Lower leg skin (tissue), 4 donors: ENCODE measurements around the gene MCFD2. TPM values are rescaled to one million over a fixed set of nuclear protein-coding genes. Genes with fewer than 3 reads are reported as not detected.

Experiments used
- DNase-seq, 2 donors: peaks; one replicate each; pipeline ENCODE4 v3.0.0-alpha.2; 2019; ENCODE audit warnings: low spot score in 2 of 2
- H3K4me3 ChIP-seq: fragments of 200-600 bp; sonication (generic); 2 replicates; pipeline ENCODE4 v1.5.1; 2017; ENCODE audit warnings: mild to moderate bottlenecking, low read depth; ENCODE audit not compliant: poor library complexity, severe bottlenecking
- POLR2A ChIP-seq, 2 donors: fragments of 450-650 bp; IDR thresholded peaks; one replicate each; pipeline ENCODE4 v1.6.1; 2016 to 2017; ENCODE audit warnings: antibody characterized with exemption in 2 of 2, mild to moderate bottlenecking in 1 of 2, moderate library complexity in 1 of 2
- WGBS, 2 donors: methylation state at CpG; one replicate each; pipeline ENCODE4 v1.1.5; 2018; 5-methylcytosine and 5-hydroxymethylcytosine counted together
- intact Hi-C: fragments of 100-400 bp; cut with DNase I; formaldehyde crosslinking; loops from one replicate; pipeline ENCODE4 v1.15.0; 2023; ENCODE audit warnings: low total_unique reads
- total RNA-seq, 4 donors: library from RNA; depleted of rRNA; stranded (reverse); fragments of >200 nt; gene quantifications; one replicate each; pipeline ENCODE4 v1.1.0, GENCODE V29; 2016
- TF ChIP-seq, protein P1 (sequence below), 3 donors: fragments of 450-650 bp; IDR thresholded peaks; one replicate each; pipeline ENCODE4 v1.5.1; 2016; ENCODE audit warnings: antibody characterized with exemption in 3 of 3, mild to moderate bottlenecking in 3 of 3, moderate library complexity in 2 of 3

The MCFD2 gene
- total RNA-seq, 4 donors from 2014 or later: 32.4 to 43.3 (median 36.1) TPM

DNA sequence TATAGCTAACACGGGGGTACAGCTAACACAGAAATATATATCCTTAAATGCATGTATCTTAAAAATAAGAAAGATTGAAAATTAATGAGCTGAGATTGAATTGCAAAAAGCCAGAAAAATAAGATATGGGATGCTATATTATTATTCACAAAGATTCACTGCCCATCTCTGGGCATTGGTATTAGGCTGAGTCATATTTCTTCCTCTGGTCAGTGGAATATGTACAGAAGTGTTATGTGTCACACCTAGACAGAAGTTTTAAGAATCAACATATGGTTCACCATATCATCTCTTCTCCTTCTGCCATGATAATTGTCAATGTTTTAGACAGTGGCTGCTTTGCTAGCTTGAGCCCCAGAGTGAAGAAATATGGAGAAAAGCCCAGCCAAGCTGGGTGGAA, 14.0 kb upstream of the MCFD2 start:
- WGBS, 2 donors: 97 to 98% methylated on average over 1 of the region's 1 CpG
- no peak overlapping the region for H3K4me3 ChIP-seq

DNA sequence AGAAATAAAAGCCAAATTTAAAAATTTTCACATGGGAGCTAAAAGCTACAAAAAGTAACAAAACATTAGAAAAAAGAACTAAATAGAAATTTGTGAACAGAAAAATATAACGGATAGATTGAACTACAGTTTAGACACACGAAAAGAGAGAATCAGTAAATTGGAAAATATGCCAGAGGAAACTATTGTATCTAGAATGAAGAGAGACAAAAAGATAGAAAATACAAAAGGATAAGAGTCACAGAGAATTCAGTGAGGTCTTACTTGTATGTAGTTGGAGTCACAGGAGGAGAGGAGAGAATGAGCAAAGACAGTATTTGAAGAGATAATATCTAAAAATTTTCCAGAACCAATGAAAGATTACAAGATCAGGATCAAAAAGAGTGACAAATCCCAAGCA, 11.3 kb upstream of the MCFD2 start:
- WGBS, 2 donors: 86 to 96% methylated on average over 2 of the region's 2 CpGs
- DNase-seq: no peak
- intact Hi-C loops: no loop called here

More for the DNA sequence above, 14.0 kb upstream of the MCFD2 start:
- TF ChIP-seq, protein P1, sequence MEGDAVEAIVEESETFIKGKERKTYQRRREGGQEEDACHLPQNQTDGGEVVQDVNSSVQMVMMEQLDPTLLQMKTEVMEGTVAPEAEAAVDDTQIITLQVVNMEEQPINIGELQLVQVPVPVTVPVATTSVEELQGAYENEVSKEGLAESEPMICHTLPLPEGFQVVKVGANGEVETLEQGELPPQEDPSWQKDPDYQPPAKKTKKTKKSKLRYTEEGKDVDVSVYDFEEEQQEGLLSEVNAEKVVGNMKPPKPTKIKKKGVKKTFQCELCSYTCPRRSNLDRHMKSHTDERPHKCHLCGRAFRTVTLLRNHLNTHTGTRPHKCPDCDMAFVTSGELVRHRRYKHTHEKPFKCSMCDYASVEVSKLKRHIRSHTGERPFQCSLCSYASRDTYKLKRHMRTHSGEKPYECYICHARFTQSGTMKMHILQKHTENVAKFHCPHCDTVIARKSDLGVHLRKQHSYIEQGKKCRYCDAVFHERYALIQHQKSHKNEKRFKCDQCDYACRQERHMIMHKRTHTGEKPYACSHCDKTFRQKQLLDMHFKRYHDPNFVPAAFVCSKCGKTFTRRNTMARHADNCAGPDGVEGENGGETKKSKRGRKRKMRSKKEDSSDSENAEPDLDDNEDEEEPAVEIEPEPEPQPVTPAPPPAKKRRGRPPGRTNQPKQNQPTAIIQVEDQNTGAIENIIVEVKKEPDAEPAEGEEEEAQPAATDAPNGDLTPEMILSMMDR (IDR thresholded peaks at IDR 0.05): no peak
- no peak for TF ChIP-seq POLR2A (IDR thresholded peaks at IDR 0.05)
- DNase-seq: no peak
- intact Hi-C loops: no loop called here

DNA sequence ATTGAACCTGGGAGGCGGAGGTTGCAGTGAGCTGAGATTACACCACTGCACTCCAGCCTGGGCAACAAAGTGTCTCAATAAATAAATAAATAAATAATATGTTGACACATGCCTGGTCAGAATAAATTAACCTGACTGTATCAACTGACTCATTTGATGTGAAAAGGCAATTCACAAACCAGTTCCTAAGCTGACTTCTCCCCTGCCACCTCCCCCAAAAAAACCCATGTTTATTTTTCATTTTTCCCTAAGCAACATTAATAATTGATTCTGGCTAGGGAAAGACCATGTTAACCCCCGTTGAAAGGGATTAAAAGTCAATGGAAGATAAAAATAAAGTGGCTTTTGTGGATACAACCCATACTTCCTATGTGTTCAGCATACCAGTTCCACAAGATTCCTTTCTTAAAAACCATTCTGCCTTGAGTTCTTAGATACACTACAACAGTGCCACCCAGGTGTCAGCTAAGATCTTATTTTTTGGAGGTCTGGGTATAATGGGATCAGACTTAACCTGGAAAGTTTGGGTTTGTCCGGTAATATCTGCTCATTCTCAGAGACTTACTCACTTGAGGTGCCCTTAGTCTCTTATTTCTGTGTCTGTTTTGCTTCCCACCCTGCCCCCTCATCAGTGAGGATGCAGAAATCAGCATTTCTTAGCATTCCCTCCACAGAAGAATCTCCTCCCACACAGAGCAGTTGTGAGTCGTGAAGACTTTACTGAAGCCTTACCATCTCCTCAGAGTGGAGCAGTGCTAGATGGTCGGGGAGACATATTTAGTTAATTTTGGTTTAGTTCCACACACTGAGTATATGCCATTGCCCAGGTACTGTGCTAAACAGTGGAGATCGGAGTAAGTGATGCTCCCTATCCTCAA, 10.1 kb upstream of the MCFD2 start:
- intact Hi-C loops: no loop called here
- TF ChIP-seq POLR2A (IDR thresholded peaks at IDR 0.05): no peak
- TF ChIP-seq, protein P1 (IDR thresholded peaks at IDR 0.05): no peak
- 70 to 74% methylated on average over 6 of the region's 6 CpGs for WGBS, 2 donors

More for the DNA sequence above, 11.3 kb upstream of the MCFD2 start:
- no peak overlapping the region for H3K4me3 ChIP-seq
- TF ChIP-seq, protein P1 (IDR thresholded peaks at IDR 0.05): no peak
- TF ChIP-seq POLR2A (IDR thresholded peaks at IDR 0.05): no peak

DNA sequence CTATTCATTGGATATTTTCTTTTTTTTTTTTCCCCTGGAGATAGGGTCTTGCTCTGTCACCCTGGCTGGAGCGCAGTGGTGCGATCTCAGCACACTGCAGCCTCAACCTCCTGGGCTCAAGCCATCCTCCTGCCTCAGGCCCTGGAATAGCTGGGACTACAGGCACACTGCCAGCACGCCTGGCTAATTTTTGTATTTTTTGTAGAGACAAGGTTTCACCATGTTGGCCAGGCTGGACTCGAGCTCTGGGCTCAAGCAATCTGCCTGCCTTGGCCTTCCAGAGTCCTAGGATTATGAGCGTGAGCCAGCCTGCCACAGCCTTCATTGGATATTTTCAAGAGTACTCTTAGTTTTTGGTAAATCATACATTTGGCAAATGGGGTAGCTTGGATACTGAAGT, 9.0 kb upstream of the MCFD2 start:
- DNase-seq: peak in 1 of 2 donors; percentile 50
- intact Hi-C loops: no loop called here
- H3K4me3 ChIP-seq: no peak overlapping the region
- WGBS, 2 donors: 80 to 85% methylated on average over 5 of the region's 5 CpGs
- TF ChIP-seq POLR2A (IDR thresholded peaks at IDR 0.05): no peak
- TF ChIP-seq, protein P1 (IDR thresholded peaks at IDR 0.05): no peak

More for the DNA sequence above, 10.1 kb upstream of the MCFD2 start:
- H3K4me3 ChIP-seq: no peak overlapping the region
- no peak for DNase-seq

DNA sequence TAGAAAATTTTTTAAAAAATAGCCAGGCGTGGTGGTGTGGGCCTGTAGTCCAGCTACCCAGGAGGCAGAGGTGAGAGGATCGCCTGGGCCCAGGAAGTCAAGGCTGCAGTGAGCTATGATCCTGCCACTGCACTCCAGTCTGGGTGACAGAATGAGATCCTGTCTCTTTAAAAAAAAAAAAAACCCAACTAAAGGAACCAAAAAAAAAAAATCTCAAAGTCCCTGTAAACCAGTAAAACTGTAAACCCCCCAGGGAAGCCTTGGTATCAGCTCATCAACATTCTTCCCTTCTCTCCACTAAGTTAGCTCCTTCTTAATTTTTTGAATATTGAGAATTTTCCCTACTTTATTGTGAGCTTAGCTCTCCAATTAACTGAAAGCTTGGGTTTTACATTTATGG, 8.4 kb upstream of the MCFD2 start:
- DNase-seq: no peak
- H3K4me3 ChIP-seq: no peak overlapping the region
- WGBS, 2 donors: 90 to 93% methylated on average over 2 of the region's 2 CpGs
- intact Hi-C loops: no loop called here
- TF ChIP-seq, protein P1 (IDR thresholded peaks at IDR 0.05): no peak
- TF ChIP-seq POLR2A (IDR thresholded peaks at IDR 0.05): no peak
